H1 (cell line): ENCODE results near the gene B3GALT4. TPM values are rescaled to one million over a fixed set of nuclear protein-coding genes. Genes with fewer than 3 reads are reported as not detected.

Source experiments
- BCL11A ChIP-seq, 2 experiments: IDR thresholded peaks; one replicate each; pipeline ENCODE4 v1.6.1; 2011; ENCODE audit warnings: low read depth in 2 of 2, low read length in 2 of 2, mild to moderate bottlenecking in 2 of 2
- CEBPB ChIP-seq: IDR thresholded peaks from 2 replicates; pipeline ENCODE4 v1.6.1; 2012; ENCODE audit warnings: low read depth, low read length
- CTBP2 ChIP-seq: IDR thresholded peaks from 2 replicates; pipeline ENCODE4 v1.7.0; 2011; ENCODE audit warnings: borderline replicate concordance, mild to moderate bottlenecking, moderate library complexity, mixed read lengths, low read length; ENCODE audit not compliant: insufficient read depth, insufficient read length
- polyA plus RNA-seq, 7 experiments: library from polyadenylated mRNA; depleted of rRNA in 3 of 7; stranded (reverse) in 5 of 7; unstranded in 2 of 7; fragments of >200 nt in 5 of 7; fragments of 200-250 nt in 2 of 7; gene quantifications; 1 replicate in 5 of 7; 2 replicates in 1 of 7; 4 replicates in 1 of 7; pipeline versions ENCODE4 v1.2.1 to v1.2.3, GENCODE V29; 2011 to 2013; ENCODE audit warnings: missing spikeins in 2 of 7, mixed read lengths in 2 of 7
- total RNA-seq: library from RNA; stranded (reverse); fragmentation: NEBNext Ultra II Directional; extraction: Animal tissue kit (Norgen Biotek cat#: 25700); gene quantifications from 2 replicates; pipeline ENCODE4 v1.2.1, GENCODE V29; 2021
- TF ChIP-seq, protein P1 (sequence below): fragments of 300-600 bp; sonication (generic); IDR thresholded peaks from 2 replicates; pipeline ENCODE4 v1.7.1; 2012; ENCODE audit warnings: low read length, moderate library complexity, mild to moderate bottlenecking, inconsistent platforms; ENCODE audit not compliant: insufficient replicate concordance

The B3GALT4 gene
- total and polyA plus RNA-seq, 2 of the 8 experiments (the other 6 are each of a cell fraction or from before 2014, with no cell fraction given) = 2.2 to 3.0 TPM

DNA sequence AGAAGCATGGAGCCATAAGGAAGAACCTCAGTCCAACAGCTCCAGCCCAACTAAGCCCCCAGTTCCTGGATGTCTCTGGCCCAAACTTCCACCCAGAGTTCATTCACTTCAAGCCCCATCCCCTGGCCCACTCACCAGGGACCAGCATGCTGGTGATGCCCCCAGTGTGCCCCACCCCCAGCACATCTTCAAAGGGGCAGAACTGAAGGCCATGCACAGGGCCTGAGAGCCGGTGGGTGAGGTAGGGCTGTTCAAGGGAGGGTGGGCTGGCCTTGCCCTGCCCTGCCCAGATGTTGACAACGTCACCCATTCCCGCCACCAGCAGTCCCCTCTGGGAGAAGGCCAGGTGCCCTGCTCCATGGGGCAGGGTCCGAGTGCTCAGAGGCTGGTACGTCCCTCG lies 3.6 kb downstream of the B3GALT4 start (continued):
- TF ChIP-seq, protein P1, sequence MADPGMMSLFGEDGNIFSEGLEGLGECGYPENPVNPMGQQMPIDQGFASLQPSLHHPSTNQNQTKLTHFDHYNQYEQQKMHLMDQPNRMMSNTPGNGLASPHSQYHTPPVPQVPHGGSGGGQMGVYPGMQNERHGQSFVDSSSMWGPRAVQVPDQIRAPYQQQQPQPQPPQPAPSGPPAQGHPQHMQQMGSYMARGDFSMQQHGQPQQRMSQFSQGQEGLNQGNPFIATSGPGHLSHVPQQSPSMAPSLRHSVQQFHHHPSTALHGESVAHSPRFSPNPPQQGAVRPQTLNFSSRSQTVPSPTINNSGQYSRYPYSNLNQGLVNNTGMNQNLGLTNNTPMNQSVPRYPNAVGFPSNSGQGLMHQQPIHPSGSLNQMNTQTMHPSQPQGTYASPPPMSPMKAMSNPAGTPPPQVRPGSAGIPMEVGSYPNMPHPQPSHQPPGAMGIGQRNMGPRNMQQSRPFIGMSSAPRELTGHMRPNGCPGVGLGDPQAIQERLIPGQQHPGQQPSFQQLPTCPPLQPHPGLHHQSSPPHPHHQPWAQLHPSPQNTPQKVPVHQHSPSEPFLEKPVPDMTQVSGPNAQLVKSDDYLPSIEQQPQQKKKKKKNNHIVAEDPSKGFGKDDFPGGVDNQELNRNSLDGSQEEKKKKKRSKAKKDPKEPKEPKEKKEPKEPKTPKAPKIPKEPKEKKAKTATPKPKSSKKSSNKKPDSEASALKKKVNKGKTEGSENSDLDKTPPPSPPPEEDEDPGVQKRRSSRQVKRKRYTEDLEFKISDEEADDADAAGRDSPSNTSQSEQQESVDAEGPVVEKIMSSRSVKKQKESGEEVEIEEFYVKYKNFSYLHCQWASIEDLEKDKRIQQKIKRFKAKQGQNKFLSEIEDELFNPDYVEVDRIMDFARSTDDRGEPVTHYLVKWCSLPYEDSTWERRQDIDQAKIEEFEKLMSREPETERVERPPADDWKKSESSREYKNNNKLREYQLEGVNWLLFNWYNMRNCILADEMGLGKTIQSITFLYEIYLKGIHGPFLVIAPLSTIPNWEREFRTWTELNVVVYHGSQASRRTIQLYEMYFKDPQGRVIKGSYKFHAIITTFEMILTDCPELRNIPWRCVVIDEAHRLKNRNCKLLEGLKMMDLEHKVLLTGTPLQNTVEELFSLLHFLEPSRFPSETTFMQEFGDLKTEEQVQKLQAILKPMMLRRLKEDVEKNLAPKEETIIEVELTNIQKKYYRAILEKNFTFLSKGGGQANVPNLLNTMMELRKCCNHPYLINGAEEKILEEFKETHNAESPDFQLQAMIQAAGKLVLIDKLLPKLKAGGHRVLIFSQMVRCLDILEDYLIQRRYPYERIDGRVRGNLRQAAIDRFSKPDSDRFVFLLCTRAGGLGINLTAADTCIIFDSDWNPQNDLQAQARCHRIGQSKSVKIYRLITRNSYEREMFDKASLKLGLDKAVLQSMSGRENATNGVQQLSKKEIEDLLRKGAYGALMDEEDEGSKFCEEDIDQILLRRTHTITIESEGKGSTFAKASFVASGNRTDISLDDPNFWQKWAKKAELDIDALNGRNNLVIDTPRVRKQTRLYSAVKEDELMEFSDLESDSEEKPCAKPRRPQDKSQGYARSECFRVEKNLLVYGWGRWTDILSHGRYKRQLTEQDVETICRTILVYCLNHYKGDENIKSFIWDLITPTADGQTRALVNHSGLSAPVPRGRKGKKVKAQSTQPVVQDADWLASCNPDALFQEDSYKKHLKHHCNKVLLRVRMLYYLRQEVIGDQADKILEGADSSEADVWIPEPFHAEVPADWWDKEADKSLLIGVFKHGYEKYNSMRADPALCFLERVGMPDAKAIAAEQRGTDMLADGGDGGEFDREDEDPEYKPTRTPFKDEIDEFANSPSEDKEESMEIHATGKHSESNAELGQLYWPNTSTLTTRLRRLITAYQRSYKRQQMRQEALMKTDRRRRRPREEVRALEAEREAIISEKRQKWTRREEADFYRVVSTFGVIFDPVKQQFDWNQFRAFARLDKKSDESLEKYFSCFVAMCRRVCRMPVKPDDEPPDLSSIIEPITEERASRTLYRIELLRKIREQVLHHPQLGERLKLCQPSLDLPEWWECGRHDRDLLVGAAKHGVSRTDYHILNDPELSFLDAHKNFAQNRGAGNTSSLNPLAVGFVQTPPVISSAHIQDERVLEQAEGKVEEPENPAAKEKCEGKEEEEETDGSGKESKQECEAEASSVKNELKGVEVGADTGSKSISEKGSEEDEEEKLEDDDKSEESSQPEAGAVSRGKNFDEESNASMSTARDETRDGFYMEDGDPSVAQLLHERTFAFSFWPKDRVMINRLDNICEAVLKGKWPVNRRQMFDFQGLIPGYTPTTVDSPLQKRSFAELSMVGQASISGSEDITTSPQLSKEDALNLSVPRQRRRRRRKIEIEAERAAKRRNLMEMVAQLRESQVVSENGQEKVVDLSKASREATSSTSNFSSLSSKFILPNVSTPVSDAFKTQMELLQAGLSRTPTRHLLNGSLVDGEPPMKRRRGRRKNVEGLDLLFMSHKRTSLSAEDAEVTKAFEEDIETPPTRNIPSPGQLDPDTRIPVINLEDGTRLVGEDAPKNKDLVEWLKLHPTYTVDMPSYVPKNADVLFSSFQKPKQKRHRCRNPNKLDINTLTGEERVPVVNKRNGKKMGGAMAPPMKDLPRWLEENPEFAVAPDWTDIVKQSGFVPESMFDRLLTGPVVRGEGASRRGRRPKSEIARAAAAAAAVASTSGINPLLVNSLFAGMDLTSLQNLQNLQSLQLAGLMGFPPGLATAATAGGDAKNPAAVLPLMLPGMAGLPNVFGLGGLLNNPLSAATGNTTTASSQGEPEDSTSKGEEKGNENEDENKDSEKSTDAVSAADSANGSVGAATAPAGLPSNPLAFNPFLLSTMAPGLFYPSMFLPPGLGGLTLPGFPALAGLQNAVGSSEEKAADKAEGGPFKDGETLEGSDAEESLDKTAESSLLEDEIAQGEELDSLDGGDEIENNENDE = no peak
- TF ChIP-seq BCL11A (IDR thresholded peaks at IDR 0.05; ENCODE audit: low read depth in 2 of 2, low read length in 2 of 2) (no peak), CEBPB (no peak), CTBP2 (no peak)
